Hematopoietic multipotent progenitor cell treated with erythropoietin and hydrocortisone succinate and interleukin-3 and kit ligand, for 4 days (in vitro differentiated cells): ENCODE measurements around the gene RAB6B.
"Not testable (repeated sequence)": the region's sequence is repeated elsewhere in the genome, so short reads cannot be mapped to it uniquely, and the experiment has no call there.

Experiments
- DNase-seq: peaks from one replicate; pipeline ENCODE4 v3.0.0-alpha.2; 2015

Gene RAB6B

DNA sequence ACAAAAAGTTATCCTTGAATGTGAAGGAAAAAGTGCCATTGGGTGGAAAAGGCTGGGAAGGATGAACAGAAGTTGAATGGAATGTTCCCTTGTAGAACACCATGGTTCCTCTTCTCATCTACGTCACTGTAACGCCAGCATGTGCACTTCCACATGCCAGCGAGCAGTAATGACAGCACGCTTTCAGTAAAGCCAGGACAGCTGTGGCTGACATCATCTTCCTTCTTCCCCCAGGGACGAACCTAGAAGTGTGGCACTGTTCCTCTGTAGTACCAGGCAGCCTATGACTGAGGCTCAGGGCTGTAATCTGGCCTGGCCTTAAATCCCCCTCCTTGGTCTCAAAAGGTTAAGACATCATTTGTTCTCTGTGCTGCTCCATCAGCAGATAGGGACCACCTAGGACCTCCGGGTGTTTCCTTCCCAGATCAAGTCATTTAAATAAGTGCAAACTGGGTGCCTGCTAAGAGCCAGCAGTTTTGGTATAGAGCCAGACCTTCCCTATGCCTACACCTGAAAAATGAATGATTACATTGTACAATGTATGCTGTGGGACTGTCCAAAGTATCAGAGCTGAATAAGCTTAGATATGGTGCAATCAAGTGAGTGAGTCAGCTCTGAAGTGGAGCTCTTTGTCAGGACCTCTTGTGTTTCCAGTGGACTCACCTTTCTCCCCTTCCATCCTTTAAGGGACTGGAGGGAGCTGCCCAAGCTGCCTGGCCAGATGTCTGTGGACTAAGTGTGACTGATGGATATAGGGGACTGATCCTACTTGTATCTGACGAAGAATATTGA lies 95.7 kb downstream of the RAB6B start:
- DNase-seq: no peak

DNA sequence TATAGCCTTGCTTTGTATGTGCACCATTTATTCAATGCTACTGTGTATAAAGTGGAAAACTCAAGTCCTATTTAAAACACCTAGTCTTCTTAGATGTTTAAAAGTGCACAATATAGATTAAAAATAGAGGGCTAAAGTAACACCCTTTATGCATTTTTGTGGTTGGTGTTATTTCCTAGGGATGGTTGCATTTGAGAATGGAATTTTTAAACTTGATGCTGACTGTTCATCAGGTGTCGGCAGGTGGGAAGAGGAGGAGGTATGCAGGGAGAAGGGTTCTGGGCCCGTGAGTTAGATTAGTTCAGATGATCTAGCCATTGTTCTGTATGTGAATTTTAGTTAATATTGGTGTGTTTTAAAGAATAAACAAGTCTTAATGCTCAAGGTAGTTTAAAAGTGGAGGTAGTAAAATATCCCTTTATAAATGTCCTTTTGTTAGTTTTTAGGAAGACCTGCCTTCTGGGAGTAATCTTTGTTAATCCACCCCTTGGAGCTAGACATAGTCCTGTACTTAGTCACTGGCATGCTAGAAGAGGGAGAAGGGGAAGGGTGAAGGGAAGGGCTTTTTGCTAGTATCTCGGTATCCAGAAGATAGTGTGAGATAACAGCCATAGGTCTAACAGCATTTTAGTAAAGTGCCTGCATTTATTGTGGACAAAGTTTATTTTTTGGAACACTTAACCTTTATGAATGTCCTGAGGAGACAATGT lies 98.1 kb downstream of the RAB6B start:
- DNase-seq: no peak

DNA sequence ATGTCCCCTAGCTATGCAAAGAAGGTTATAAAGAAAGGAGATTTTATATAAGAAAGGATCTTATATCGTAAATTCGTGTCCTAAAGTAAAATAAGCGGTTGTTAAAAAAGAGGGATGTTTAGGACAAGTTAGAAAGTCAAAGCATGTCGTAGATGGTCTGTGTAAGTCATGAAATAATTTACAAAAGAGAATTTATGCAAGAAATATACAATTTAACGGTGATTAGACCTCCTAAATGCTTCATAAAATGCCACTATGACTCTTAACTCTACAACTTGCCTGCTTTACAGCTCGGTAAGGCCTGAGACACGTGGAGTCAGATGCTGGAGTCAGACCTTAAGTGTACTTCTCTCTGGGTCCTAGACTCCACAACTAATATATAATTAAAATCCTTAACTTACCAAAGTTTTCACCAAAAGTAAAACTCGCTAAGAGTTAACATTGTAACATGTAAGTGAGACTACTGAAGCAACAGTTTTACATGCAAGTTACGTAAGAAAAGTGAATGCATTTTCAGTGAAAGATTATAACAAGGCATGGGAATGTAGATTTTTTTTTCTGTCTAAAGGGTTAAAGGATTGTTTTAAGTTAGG lies 103.4 kb downstream of the RAB6B start:
- DNase-seq: peak; percentile 34

DNA sequence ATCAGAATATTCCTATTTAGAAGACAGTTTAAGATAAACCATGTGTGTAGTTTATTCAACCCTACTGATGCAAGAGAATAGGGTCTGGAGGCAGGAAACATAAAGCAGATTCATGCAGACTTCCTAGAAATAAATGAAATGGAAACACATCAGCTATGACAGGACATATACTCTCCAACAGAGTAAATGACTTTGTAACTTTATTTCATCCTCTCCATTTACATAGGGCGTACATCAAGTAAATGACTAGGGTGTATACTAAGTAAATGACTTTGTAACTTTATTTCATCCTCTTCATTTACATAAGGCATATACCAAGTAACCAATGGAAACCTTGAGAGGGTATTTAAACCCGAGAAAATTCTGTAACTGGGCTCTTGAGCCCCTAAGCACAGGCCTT lies 107.7 kb downstream of the RAB6B start:
- no peak for DNase-seq

DNA sequence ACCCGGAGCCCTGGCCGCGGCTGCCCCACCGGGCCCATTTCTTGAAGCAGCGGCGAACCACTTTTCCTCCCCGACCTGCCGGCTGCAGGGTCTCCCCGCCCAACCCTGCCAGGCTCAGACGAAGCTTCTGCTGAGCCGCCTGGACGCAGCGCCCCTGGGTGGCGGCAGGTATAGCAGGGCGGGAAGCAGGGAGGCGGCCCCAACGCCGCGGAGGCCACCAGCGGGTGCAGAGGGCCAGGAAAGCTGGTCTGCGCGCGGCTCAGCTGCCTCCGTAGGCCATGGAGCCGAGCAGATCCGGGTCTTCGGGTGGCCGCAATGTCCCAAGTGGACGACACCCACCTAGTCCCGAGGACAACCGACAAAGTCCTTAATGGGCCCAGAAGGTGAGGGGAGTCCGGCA lies 111.9 kb downstream of the RAB6B start:
- DNase-seq: no peak

DNA sequence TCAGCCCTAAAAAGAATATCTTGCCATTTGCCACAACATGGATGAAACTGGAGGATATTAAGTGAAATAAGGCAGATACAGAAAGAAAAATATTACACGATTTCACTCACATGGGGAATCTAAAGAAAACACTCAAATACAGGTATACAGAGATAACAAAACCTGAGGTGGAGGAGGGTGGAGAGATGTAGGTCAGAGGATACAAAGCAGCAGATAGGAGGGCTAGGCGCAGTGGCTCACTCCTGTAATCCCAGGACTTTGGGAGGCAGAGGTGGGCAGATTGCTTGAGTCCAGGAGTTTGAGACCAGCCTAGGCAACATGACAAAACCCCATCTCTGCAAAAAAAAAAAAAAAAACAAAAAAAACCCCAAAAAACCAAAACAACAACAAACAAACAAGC lies 113.2 kb downstream of the RAB6B start:
- no peak for DNase-seq

DNA sequence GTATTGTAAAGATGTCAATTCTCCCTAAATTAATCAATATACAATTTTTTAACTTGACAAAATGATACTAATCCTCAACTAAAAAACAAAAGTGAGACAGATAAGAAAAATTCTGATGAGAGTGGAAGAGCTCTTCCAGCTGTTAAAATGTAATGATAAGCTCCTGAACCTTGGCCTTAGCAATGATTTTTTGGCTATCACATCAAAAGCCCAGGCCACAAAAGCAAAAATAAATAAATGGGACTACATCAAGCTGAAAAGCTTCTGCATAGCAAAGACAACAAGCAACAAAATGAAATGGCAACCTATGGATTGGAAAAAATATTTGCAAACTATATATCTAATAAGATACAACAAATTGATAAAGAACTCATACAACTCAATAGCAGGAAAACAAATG lies 114.1 kb downstream of the RAB6B start:
- DNase-seq: no peak

DNA sequence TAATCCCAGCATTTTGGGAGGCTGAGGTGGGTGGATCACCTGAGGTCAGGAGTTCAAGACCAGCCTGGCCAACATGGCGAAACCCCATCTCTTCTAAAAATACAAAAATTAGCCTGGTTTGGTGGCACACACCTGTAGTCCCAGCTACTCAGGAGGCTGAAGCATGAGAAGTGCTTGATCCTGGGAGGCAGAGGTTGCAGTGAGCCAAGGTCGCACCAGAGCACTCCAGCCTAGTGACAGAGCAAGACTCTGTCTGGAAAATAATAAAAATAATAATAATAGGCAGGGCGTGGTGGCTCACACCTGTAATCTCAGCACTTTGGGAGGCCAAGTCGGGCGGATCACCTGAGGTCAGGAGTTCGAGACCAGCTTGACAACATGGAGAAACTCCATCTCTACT lies 114.9 kb downstream of the RAB6B start:
- DNase-seq: not testable (repeated sequence)

DNA sequence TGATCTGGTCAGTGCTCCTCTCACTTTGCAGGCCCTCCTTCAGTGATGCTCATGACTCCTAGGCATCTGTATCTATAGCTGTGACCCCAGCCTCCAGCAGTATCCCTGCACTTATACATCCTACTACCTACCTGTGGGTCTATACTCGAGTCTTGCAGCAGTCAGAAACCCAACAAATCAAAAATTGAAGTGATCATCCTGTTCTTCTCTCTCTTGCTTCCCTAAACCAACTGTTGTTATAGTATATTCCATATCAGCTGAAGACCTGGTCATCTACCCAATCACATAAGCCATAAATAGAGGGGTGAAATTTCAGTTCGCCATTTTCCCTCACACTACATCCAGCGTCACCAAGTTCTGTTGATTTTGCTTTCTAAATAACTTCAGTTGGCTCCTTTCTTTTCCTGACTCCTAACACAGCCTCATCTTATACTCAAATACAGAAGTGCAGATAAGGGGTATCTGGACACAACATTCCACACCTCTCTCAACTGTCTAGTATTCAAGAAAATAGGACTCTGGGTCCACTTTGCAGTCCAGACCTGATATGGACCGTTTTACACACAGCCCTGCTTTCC lies 116.0 kb downstream of the RAB6B start:
- DNase-seq: no peak

DNA sequence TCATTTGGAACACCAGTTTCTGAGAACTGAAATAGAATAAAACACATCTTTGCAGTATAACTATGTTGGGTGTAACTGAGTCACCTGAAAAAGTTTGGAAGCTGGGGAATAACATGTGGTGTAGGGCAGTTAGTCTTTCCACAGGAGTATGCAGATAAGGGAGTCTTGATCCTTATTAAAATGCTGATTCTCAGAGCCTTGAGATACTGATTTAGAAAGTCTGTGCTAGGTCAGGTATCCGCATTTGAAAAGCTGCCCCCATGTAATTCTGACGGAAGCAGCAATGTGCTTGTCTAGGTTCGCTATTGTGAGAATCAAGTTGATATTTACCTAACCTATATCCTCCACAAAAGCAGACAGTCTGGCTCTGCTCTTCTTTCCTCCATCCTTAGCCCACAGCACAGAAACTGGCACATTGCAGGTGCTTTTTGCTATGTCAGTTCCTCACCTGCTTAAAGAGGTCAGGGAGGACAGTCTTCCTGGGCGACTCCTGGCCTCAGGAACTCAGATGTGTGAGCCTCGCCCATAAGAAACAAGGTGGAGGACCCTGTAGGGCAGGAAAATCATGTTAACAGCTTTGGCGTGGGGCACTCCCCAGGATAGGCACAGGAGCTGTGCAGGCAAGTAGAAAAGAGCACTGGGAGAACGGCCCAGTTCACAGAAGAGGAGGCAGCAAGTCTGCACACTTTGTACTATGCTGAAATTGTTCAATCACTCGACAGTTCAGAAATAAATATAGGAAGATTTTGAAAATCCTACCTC lies 117.7 kb downstream of the RAB6B start:
- no peak for DNase-seq

DNA sequence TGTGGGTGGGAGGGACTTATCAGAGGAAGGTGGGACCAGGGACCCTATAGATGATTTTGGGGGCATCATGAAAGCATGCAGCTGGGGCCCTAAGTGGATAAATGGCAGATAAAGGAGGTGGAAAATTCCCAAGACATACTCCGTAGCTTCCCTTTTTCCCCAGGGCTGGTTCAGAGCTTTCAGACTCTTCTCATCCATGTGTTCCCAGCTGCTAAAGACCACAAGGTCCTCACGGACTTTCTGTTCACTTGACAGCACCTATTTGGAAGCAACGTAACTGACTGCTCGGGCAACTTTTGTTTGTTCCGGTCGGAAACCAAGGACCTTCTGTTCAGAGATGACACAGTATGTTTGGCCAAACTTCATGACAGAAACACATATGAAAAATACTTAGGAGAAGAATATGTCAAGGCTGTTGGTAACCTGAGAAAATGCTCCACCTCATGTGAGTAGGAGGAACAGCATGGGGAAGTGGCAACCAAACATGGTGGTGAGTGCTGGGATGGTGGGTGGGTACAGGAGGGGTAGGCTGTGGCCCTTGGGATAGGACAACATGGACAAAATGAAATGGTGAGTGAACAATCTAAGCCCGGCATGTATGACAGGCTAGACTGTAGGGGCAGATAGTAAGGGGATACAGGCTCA lies 118.8 kb downstream of the RAB6B start:
- DNase-seq: no peak

DNA sequence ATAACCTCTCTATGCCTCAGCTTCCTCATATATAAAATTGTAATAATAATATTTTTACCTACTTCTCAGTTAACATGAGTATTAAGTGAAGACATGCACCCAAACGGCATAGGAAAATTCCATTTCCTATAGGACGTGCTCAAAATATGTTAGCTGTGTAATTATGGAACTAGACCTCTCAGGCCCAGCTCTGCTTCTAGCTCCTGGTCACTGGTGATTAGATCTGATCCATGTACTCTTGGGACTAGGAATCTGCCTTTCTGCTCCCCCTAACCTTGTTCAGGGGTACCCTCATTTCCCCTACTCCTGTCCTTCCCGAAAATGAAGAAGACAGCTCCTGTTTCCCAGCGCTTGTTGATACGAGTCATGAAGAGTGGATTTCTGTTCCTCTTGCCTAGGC lies 119.8 kb downstream of the RAB6B start:
- no peak for DNase-seq

DNA sequence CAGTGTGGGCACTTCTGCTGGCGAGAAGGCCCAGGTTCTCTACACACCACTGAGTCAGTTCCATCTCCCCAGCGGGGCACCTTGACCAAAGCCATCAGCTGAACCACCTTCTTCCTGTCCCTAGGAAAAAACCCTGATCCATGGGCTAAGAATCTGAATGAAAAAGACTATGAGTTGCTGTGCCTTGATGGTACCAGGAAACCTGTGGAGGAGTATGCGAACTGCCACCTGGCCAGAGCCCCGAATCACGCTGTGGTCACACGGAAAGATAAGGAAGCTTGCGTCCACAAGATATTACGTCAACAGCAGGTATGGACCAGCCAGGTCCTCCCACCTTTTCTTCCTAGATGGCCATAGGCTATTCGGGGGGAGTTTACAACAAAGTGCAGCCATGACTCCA lies 120.4 kb downstream of the RAB6B start:
- DNase-seq: no peak
